Prostate gland (tissue), 2 donors: ENCODE results near the gene ARHGEF28. TPM values are rescaled to one million over a fixed set of nuclear protein-coding genes. Genes with fewer than 3 reads are reported as not detected.

Experiments used
- DNase-seq: peaks from one replicate; pipeline ENCODE4 v3.0.0-alpha.2; 2019; ENCODE audit warnings: low spot score
- H3K27ac ChIP-seq, 2 donors: fragments of 200-600 bp; sonication (generic); 2 replicates each; pipeline ENCODE4 v1.5.1; 2017 to 2019
- H3K27me3 ChIP-seq: fragments of 200-600 bp; sonication (generic); replicated peaks from 2 replicates; pipeline ENCODE4 v1.5.1; 2019; ENCODE audit not compliant: insufficient read depth
- H3K36me3 ChIP-seq, 2 donors: fragments of 200-600 bp; sonication (generic); 1 replicate in 1 of 2; 2 replicates in 1 of 2; pipeline versions ENCODE4 v1.5.1 to v1.8.1; 2017 to 2019
- H3K4me1 ChIP-seq: fragments of 200-600 bp; sonication (generic); replicated peaks from 2 replicates; pipeline ENCODE4 v1.5.1; 2019
- H3K4me3 ChIP-seq, 2 donors: fragments of 200-600 bp; sonication (generic); 2 replicates each; pipeline ENCODE4 v1.5.1; 2017 to 2019
- H3K9me3 ChIP-seq: fragments of 200-600 bp; sonication (generic); 2 replicates; pipeline ENCODE4 v1.5.1; 2017
- CTCF ChIP-seq, 4 experiments: fragments of 200-600 bp in 2 of 4; fragments of 450-650 bp in 2 of 4; sonication (generic) in 2 of 4; IDR thresholded peaks; 1 replicate in 3 of 4; 2 replicates in 1 of 4; pipeline ENCODE4 v1.5.1; 2016 to 2019; ENCODE audit warnings: antibody characterized with exemption in 4 of 4, mild to moderate bottlenecking in 2 of 4, moderate library complexity in 2 of 4
- POLR2A ChIP-seq: fragments of 450-650 bp; IDR thresholded peaks from one replicate; pipeline ENCODE4 v1.6.1; 2016; ENCODE audit warnings: antibody characterized with exemption, mild to moderate bottlenecking
- POLR2AphosphoS5 ChIP-seq: sonication (generic); formaldehyde crosslinking; IDR thresholded peaks from one replicate; pipeline ENCODE4 v1.6.1; 2017; ENCODE audit warnings: antibody characterized with exemption
- WGBS: methylation state at CpG from one replicate; pipeline ENCODE4 v1.1.5; 2018; 5-methylcytosine and 5-hydroxymethylcytosine counted together
- intact Hi-C: fragments of 100-400 bp; cut with DNase I; formaldehyde crosslinking; loops from one replicate; pipeline ENCODE4 v1.14.2; 2022
- total RNA-seq, 2 donors: library from RNA; depleted of rRNA; stranded (reverse); fragments of >200 nt; gene quantifications; one replicate each; pipeline ENCODE4 v1.1.0, GENCODE V29; 2016

ARHGEF28 gene
- total RNA-seq, 2 donors from 2014 or later: 18.9 to 28.3 TPM

GRCh38 chr5:73757416-73757815, 131.4 kb downstream of the ARHGEF28 start:
- no peak for DNase-seq
- H3K27ac ChIP-seq: no peak overlapping the region
- TF ChIP-seq POLR2AphosphoS5: no peak
- TF ChIP-seq POLR2A: no peak
- no peak for TF ChIP-seq CTCF (IDR thresholded peaks at IDR 0.05)
- intact Hi-C loops: no loop called here
- WGBS: 94% methylated on average over 1 of the region's 1 CpG
- no peaks in the 10 kb centered on the region for H3K36me3 ChIP-seq
- no peaks in the 10 kb centered on the region for H3K27me3 ChIP-seq
- no peaks in the 10 kb centered on the region for H3K9me3 ChIP-seq
- H3K4me3 ChIP-seq: no peak overlapping the region
- H3K4me1 ChIP-seq: no peaks in the 10 kb centered on the region

- H3K4me1 ChIP-seq: no peaks in the 10 kb centered on the region
- H3K9me3 ChIP-seq: no peaks in the 10 kb centered on the region
- H3K4me3 ChIP-seq: no peak overlapping the region
- H3K27ac ChIP-seq: no peak overlapping the region
- no peak for TF ChIP-seq CTCF (IDR thresholded peaks at IDR 0.05)
- no peak for TF ChIP-seq POLR2A
- TF ChIP-seq POLR2AphosphoS5: no peak
- no peak for DNase-seq
- no peaks in the 10 kb centered on the region for H3K36me3 ChIP-seq
- intact Hi-C loops: no loop called here
- no peaks in the 10 kb centered on the region for H3K27me3 ChIP-seq
- WGBS: 35% methylated on average over 1 of the region's 1 CpG
Observed at GRCh38 chr5:73759771-73760170, 133.8 kb downstream of the ARHGEF28 start.

DNA sequence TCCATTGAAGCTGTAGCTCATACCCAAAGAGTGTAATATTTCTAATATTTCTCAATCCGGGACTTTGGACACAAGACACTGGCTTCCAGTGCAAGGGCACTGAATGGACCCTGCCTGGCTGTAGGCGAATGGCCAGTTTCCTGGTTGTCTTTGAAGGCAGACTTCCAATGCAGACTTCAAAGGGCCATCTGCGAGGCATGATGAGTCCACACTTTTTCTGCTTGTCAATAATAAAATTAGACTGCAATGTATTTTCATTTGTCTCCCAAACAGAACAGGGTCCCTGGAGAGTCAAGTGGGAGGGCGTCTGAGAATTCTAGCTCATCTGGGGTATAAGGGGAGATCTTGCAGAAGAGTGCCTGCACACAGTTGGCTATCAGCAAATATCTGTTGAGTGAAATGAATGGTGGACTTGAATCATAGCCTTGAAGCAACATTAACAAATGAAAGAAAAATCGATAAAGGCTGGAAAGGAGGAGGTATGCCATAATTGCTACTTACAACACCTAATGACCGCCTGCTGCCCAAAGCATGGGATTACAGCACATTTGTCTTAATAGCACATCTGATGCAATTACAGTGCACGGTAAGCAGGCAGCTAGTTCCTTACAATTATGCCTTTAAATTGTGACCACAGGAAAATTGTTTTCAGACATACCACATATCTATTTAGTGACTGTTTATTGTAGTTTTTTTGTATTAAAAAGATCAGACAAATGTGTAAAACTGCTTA, 137.5 kb downstream of the ARHGEF28 start:
- WGBS: 87% methylated on average over 7 of the region's 7 CpGs
- Histone ChIP-seq H3K27me3 (no peaks in the 10 kb centered on the region), H3K36me3 (no peaks in the 10 kb centered on the region), H3K9me3 (no peaks in the 10 kb centered on the region), H3K4me1 (no peaks in the 10 kb centered on the region), H3K27ac (no peak overlapping the region), H3K4me3 (no peak overlapping the region)
- intact Hi-C loops: no loop called here
- DNase-seq: no peak
- TF ChIP-seq CTCF (IDR thresholded peaks at IDR 0.05): no peak
- TF ChIP-seq POLR2AphosphoS5: no peak
- TF ChIP-seq POLR2A: no peak

DNA sequence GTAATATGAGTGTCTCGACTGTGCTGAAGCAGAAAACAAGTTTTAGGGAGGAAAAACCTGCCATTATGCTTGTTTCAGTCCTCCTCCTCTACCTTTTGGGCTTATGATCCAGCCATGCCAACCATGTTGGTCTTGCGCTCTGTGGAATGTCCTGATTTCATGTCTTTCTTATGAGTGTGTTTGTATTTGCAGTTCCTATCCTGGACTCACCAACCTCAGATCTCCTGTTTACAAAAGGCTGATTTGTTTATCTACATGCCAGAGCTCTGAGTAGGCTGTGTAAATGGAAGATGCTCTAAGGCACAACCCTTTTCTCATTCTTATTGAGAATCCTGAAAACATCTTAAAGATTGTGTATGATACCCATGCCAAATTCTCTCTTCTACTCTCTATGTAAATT, 138.6 kb downstream of the ARHGEF28 start:
- Histone ChIP-seq H3K4me3 (no peak overlapping the region), H3K27ac (no peak overlapping the region), H3K27me3 (no peaks in the 10 kb centered on the region), H3K4me1 (no peaks in the 10 kb centered on the region), H3K9me3 (no peaks in the 10 kb centered on the region), H3K36me3 (no peaks in the 10 kb centered on the region)
- DNase-seq: no peak
- TF ChIP-seq POLR2AphosphoS5 (no peak), POLR2A (no peak), CTCF (IDR thresholded peaks at IDR 0.05) (no peak)
- WGBS: 95% methylated on average over 2 of the region's 2 CpGs
- intact Hi-C loops: no loop called here

GRCh38 chr5:73764996-73765395, 139.0 kb downstream of the ARHGEF28 start:
- Histone ChIP-seq H3K4me1 (no peaks in the 10 kb centered on the region), H3K27me3 (no peaks in the 10 kb centered on the region), H3K36me3 (no peaks in the 10 kb centered on the region), H3K27ac (no peak overlapping the region), H3K9me3 (no peaks in the 10 kb centered on the region), H3K4me3 (no peak overlapping the region)
- TF ChIP-seq POLR2A (no peak), POLR2AphosphoS5 (no peak)
- DNase-seq: no peak
- intact Hi-C loops: no loop called here
